ENCODE data around the gene SUPT4H1. TPM values are rescaled to one million over a fixed set of nuclear protein-coding genes. Genes with fewer than 3 reads are reported as not detected.

The SUPT4H1 gene
- total and polyA plus RNA-seq, 2 donors (not counting 1 experiment from before 2014, with no cell fraction given), result 30.2 to 60.1 TPM

DNA sequence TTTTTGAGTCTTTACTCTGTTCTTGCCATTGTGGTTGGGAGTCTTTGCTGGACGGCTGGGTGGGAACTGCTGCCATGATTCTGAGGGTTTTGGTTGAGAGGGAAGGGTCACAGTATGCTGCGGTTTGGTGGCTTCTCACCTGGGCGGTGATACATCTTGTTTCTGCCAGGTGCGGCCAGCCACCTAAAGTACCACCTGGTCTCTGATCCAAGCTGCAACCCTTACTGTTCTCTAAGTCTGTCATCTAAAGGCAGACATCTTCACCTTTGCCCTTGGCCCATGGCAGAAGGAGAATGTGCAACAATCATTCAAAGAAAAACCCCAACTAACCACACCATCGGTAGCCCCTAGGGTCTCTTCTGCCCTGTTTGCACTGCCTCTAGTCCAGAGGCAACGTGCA lies 51.7 kb downstream of the SUPT4H1 start:
- Histone ChIP-seq H3K4me3 (ENCODE audit: control extremely low read depth in 1 of 5, extremely low read depth in 1 of 5, insufficient read depth in 1 of 5, low read depth in 2 of 5, low read length in 4 of 5) (no peak overlapping the region), H3K9me3 (ENCODE audit: control extremely low read depth in 1 of 3, control insufficient read depth in 2 of 3, insufficient read depth in 1 of 3, low read length in 2 of 3) (no peaks in the 10 kb centered on the region), H3K79me2 (ENCODE audit: control insufficient read depth, insufficient read depth, low read length) (no peaks in the 10 kb centered on the region), H3K27me3 (replicated peaks in 1 of 4; ENCODE audit: control extremely low read depth in 1 of 4, control insufficient read depth in 3 of 4, insufficient read depth in 4 of 4, low read length in 3 of 4) (no peaks in the 10 kb centered on the region), H3K27ac (ENCODE audit: low read length in 2 of 2) (no peak overlapping the region), H3K4me2 (replicated peaks; ENCODE audit: low read depth, low read length, poor library complexity, severe bottlenecking) (no peak overlapping the region), H3K36me3 (replicated peaks in 1 of 2; ENCODE audit: control extremely low read depth in 1 of 2, control insufficient read depth in 1 of 2, extremely low read depth in 1 of 2, insufficient read depth in 2 of 2, low read length in 1 of 2) (no peaks in the 10 kb centered on the region), H2AFZ (ENCODE audit: insufficient read depth, low read depth, low read length, poor library complexity, severe bottlenecking) (no peak overlapping the region), H3K4me1 (ENCODE audit: control insufficient read depth in 2 of 2, insufficient read depth in 2 of 2, low read length in 2 of 2) (peaks cover 3 to 14% of the 10 kb centered on the region in 2 donors), H4K20me1 (ENCODE audit: control insufficient read depth, insufficient read depth, low read length, poor library complexity, severe bottlenecking) (no peaks in the 10 kb centered on the region), H3K9ac (ENCODE audit: low read length) (no peak overlapping the region)
- H3K4me1 Mint-ChIP-seq, result peaks cover 11% of the 10 kb centered on the region
- H3K9me3 Mint-ChIP-seq (ENCODE audit: insufficient read depth), result no peaks in the 10 kb centered on the region
- ChIA-PET CTCF (interaction anchor here (0.9 kb wide), 1 partner anchor 17 kb away, joined by 3 read pairs; no protein-coding TSS in a partner anchor), POLR2A (no interaction called here)
- ATAC-seq (ENCODE audit: low read depth) (no peak), DNase-seq (no peak)
- intact Hi-C loops (cut with micrococcal nuclease), result no loop called here
- H3K4me3 Mint-ChIP-seq, result no peak overlapping the region
- peaks cover 11% of the 10 kb centered on the region for H3K27me3 Mint-ChIP-seq
- 61% methylated on average over 4 of the region's 6 CpGs for WGBS (ENCODE audit: insufficient coverage)
- TF ChIP-seq, protein P1, sequence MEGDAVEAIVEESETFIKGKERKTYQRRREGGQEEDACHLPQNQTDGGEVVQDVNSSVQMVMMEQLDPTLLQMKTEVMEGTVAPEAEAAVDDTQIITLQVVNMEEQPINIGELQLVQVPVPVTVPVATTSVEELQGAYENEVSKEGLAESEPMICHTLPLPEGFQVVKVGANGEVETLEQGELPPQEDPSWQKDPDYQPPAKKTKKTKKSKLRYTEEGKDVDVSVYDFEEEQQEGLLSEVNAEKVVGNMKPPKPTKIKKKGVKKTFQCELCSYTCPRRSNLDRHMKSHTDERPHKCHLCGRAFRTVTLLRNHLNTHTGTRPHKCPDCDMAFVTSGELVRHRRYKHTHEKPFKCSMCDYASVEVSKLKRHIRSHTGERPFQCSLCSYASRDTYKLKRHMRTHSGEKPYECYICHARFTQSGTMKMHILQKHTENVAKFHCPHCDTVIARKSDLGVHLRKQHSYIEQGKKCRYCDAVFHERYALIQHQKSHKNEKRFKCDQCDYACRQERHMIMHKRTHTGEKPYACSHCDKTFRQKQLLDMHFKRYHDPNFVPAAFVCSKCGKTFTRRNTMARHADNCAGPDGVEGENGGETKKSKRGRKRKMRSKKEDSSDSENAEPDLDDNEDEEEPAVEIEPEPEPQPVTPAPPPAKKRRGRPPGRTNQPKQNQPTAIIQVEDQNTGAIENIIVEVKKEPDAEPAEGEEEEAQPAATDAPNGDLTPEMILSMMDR (IDR thresholded peaks at IDR 0.05), result no peak
- H3K27ac Mint-ChIP-seq, result no peak overlapping the region

Small RNAs within 50 kb of the gene (small RNA-seq; reads per million reads assigned to genes)
- not detected for gene MIR4736 (ENCODE audit: insufficient read length, low read depth, low replicate concordance)

Other genes with a start within 250 kb of the SUPT4H1 start
- not detected in 2 replicates for gene OR4D1, start 203.8 kb downstream of the SUPT4H1 start, total RNA-seq
- gene OR4D1, start 203.8 kb downstream of the SUPT4H1 start, polyA plus RNA-seq, result 0.01 and 0.03 TPM in 2 replicates
- gene OR4D2, start 185.2 kb downstream of the SUPT4H1 start, total RNA-seq, result not detected in 2 replicates
- not detected in 2 replicates for gene OR4D2, start 185.2 kb downstream of the SUPT4H1 start, polyA plus RNA-seq
- gene EPX, start 159.5 kb downstream of the SUPT4H1 start, total RNA-seq, result not detected in 2 replicates
- not detected in 2 replicates for gene EPX, start 159.5 kb downstream of the SUPT4H1 start, polyA plus RNA-seq
- gene MKS1, start 132.9 kb downstream of the SUPT4H1 start, total RNA-seq, result 16.3 and 19.6 TPM in 2 replicates
- 6.3 and 8.3 TPM in 2 replicates for gene MKS1, start 132.9 kb downstream of the SUPT4H1 start, polyA plus RNA-seq
- not detected in 2 replicates for gene LPO, start 113.6 kb downstream of the SUPT4H1 start, total RNA-seq
- not detected in 2 replicates for gene LPO, start 113.6 kb downstream of the SUPT4H1 start, polyA plus RNA-seq
- gene MPO, start 71.3 kb downstream of the SUPT4H1 start, total RNA-seq, result 0.73 TPM in 1 of 2 replicates, not detected in the other
- 0.07 TPM in 1 of 2 replicates, not detected in the other for gene MPO, start 71.3 kb downstream of the SUPT4H1 start, polyA plus RNA-seq
- gene TSPOAP1, start 23.4 kb downstream of the SUPT4H1 start, total RNA-seq, result 25.2 and 30.7 TPM in 2 replicates
- gene TSPOAP1, start 23.4 kb downstream of the SUPT4H1 start, polyA plus RNA-seq, result 10.8 and 16.0 TPM in 2 replicates
- 2.5 and 3.2 TPM in 2 replicates for gene RNF43, start 65.3 kb upstream of the SUPT4H1 start, total RNA-seq
- 2.6 TPM in 2 replicates for gene RNF43, start 65.3 kb upstream of the SUPT4H1 start, polyA plus RNA-seq
- 4.8 and 5.1 TPM in 2 replicates for gene HSF5, start 136.2 kb upstream of the SUPT4H1 start, total RNA-seq
- gene HSF5, start 136.2 kb upstream of the SUPT4H1 start, polyA plus RNA-seq, result 2.2 TPM in 2 replicates
- 84.7 and 92.1 TPM in 2 replicates for gene MTMR4, start 162.4 kb upstream of the SUPT4H1 start, total RNA-seq
- 35.2 and 54.1 TPM in 2 replicates for gene MTMR4, start 162.4 kb upstream of the SUPT4H1 start, polyA plus RNA-seq